Body of pancreas (tissue), 4 donors: ENCODE measurements around the gene DYNLT1. TPM values are rescaled to one million over a fixed set of nuclear protein-coding genes. Genes with fewer than 3 reads are reported as not detected.

ENCODE experiments used
- ATAC-seq: fragments of 150-250 bp; one replicate; pipeline ENCODE4 v1.9.1; 2016
- DNase-seq, 4 donors: peaks; one replicate each; pipeline ENCODE4 v3.0.0-alpha.2; 2019
- H3K27ac ChIP-seq, 4 donors: fragments of 200-600 bp; sonication (generic); 1 replicate in 3 of 4; 2 replicates in 1 of 4; pipeline versions ENCODE4 v1.5.1 to v1.6.1; 2016 to 2019; ENCODE audit warnings: mild to moderate bottlenecking in 1 of 4, mixed read lengths in 1 of 4, moderate library complexity in 1 of 4
- H3K27me3 ChIP-seq, 2 donors: fragments of 200-600 bp; sonication (generic); one replicate each; pipeline ENCODE4 v1.6.0; 2016; ENCODE audit warnings: mild to moderate bottlenecking in 1 of 2
- H3K36me3 ChIP-seq, 2 donors: fragments of 200-600 bp; sonication (generic); replicated peaks in 1 of 2; 2 replicates each; pipeline ENCODE4 v1.5.1; 2016; ENCODE audit warnings: low read depth in 2 of 2; ENCODE audit not compliant: insufficient read depth in 1 of 2
- H3K4me1 ChIP-seq: fragments of 200-600 bp; sonication (generic); one replicate; pipeline ENCODE4 v1.6.0; 2016
- H3K4me3 ChIP-seq, 2 donors: fragments of 200-600 bp; sonication (generic); 1 replicate in 1 of 2; 2 replicates in 1 of 2; pipeline ENCODE4 v1.5.1; 2016 to 2019
- H3K9me3 ChIP-seq, 3 donors: fragments of 200-600 bp; sonication (generic); 1 replicate in 2 of 3; 2 replicates in 1 of 3; pipeline ENCODE4 v1.5.1; 2016
- CTCF ChIP-seq, 7 experiments: fragments of 450-650 bp in 4 of 7; fragments of 200-600 bp in 3 of 7; sonication (generic) in 3 of 7; IDR thresholded peaks; one replicate each; pipeline ENCODE4 v1.5.1; 2016 to 2019; ENCODE audit warnings: antibody characterized with exemption in 7 of 7
- POLR2A ChIP-seq, 3 donors: fragments of 450-650 bp; IDR thresholded peaks; one replicate each; pipeline ENCODE4 v1.6.1; 2016; ENCODE audit warnings: antibody characterized with exemption in 3 of 3, mild to moderate bottlenecking in 2 of 3
- WGBS, 2 donors: methylation state at CpG; one replicate each; pipeline ENCODE4 v1.1.5; 2017; 5-methylcytosine and 5-hydroxymethylcytosine counted together
- intact Hi-C: fragments of 100-400 bp; cut with DNase I; formaldehyde crosslinking; loops from one replicate; pipeline ENCODE4 v1.15.1; 2023
- total RNA-seq, 2 donors: library from RNA; depleted of rRNA; stranded (reverse); fragments of >200 nt; gene quantifications; one replicate each; pipeline ENCODE4 v1.1.0, GENCODE V29; 2016

The DYNLT1 gene
- total RNA-seq, 2 donors from 2014 or later = 36.1 to 39.2 TPM

- Histone ChIP-seq H3K36me3 (peaks cover 0 to 21% of the 10 kb centered on the region in 2 donors), H3K9me3 (no peaks in the 10 kb centered on the region), H3K27me3 (no peaks in the 10 kb centered on the region), H3K27ac (no peak overlapping the region), H3K4me1 (no peaks in the 10 kb centered on the region), H3K4me3 (no peak overlapping the region)
- 76 to 92% methylated on average over 5 of the region's 5 CpGs for WGBS, 2 donors
- intact Hi-C loops = no loop called here
- DNase-seq (no peak), ATAC-seq (no peak)
- TF ChIP-seq POLR2A (IDR thresholded peaks at IDR 0.05) = no peak
- TF ChIP-seq CTCF (IDR thresholded peaks at IDR 0.05) = peak in 1 of 7 experiments; percentile 16
These were observed 49.3 kb downstream of the DYNLT1 start for GRCh38 chr6:158595223-158595622.

GRCh38 chr6:158593670-158594069 is 50.9 kb downstream of the DYNLT1 start:
- no peaks in the 10 kb centered on the region for H3K4me1 ChIP-seq
- TF ChIP-seq CTCF (IDR thresholded peaks at IDR 0.05) = no peak
- TF ChIP-seq POLR2A (IDR thresholded peaks at IDR 0.05) = no peak
- intact Hi-C loops = no loop called here
- H3K9me3 ChIP-seq = no peaks in the 10 kb centered on the region
- no peak overlapping the region for H3K27ac ChIP-seq
- DNase-seq (no peak), ATAC-seq (no peak)
- 93 to 96% methylated on average over 3 of the region's 3 CpGs for WGBS, 2 donors
- H3K4me3 ChIP-seq = no peak overlapping the region
- H3K27me3 ChIP-seq = no peaks in the 10 kb centered on the region
- peaks cover 0 to 30% of the 10 kb centered on the region in 2 donors for H3K36me3 ChIP-seq

GRCh38 chr6:158591810-158592209 is 52.7 kb downstream of the DYNLT1 start:
- no peak for TF ChIP-seq CTCF (IDR thresholded peaks at IDR 0.05)
- ATAC-seq (no peak), DNase-seq (no peak)
- H3K27me3 ChIP-seq = no peaks in the 10 kb centered on the region
- intact Hi-C loops = no loop called here
- no peak overlapping the region for H3K4me3 ChIP-seq
- no peaks in the 10 kb centered on the region for H3K4me1 ChIP-seq
- no peaks in the 10 kb centered on the region for H3K9me3 ChIP-seq
- WGBS, 2 donors = 92 to 96% methylated on average over 4 of the region's 4 CpGs
- no peak overlapping the region for H3K27ac ChIP-seq
- H3K36me3 ChIP-seq = peaks cover 0 to 43% of the 10 kb centered on the region in 2 donors

- Histone ChIP-seq H3K27me3 (no peaks in the 10 kb centered on the region), H3K36me3 (peaks cover under 1 to 44% of the 10 kb centered on the region in 2 donors), H3K4me3 (no peak overlapping the region), H3K9me3 (no peaks in the 10 kb centered on the region), H3K4me1 (no peaks in the 10 kb centered on the region), H3K27ac (no peak overlapping the region)
- intact Hi-C loops = no loop called here
- DNase-seq (no peak), ATAC-seq (no peak)
- TF ChIP-seq CTCF (IDR thresholded peaks at IDR 0.05) (no peak), POLR2A (IDR thresholded peaks at IDR 0.05) (no peak)
- WGBS, 2 donors = 77 to 90% methylated on average over 7 of the region's 7 CpGs
These were observed 53.3 kb downstream of the DYNLT1 start for GRCh38 chr6:158591134-158591809.

GRCh38 chr6:158589366-158589765 is 55.2 kb downstream of the DYNLT1 start:
- no peak for TF ChIP-seq CTCF (IDR thresholded peaks at IDR 0.05)
- TF ChIP-seq POLR2A (IDR thresholded peaks at IDR 0.05) = no peak
- Histone ChIP-seq H3K27ac (no peak overlapping the region), H3K27me3 (no peaks in the 10 kb centered on the region), H3K36me3 (peaks cover 5 to 57% of the 10 kb centered on the region in 2 donors), H3K4me3 (no peak overlapping the region), H3K4me1 (no peaks in the 10 kb centered on the region), H3K9me3 (no peaks in the 10 kb centered on the region)
- ATAC-seq (no peak), DNase-seq (no peak)
- intact Hi-C loops = no loop called here
- WGBS, 2 donors = 85 to 88% methylated on average over 8 of the region's 8 CpGs
